HL-60 (cell line): ENCODE measurements around the gene NIPA2.

Experiments
- DNase-seq, 2 experiments: peaks; one replicate each; pipeline ENCODE4 v3.0.0-alpha.2; 2010 to 2020; ENCODE audit warnings: low read depth in 1 of 2, low spot score in 1 of 2
- H3K27ac ChIP-seq: fragments of 250-450 bp; sonication (Bioruptor Pico); replicated peaks from 2 replicates; pipeline ENCODE4 v1.5.1; 2020; ENCODE audit warnings: mild to moderate bottlenecking, moderate library complexity
- H3K27me3 ChIP-seq: fragments of 250-450 bp; sonication (Bioruptor Pico); 2 replicates; pipeline ENCODE4 v1.5.1; 2021; ENCODE audit warnings: mild to moderate bottlenecking, moderate library complexity; ENCODE audit not compliant: insufficient read depth, poor library complexity, severe bottlenecking
- H3K4me3 ChIP-seq: replicated peaks from 2 replicates; pipeline ENCODE4 v1.5.1; 2011; ENCODE audit warnings: mild to moderate bottlenecking, control low read depth, low read length; ENCODE audit not compliant: insufficient read depth
- CTCF ChIP-seq: IDR thresholded peaks from one replicate; pipeline ENCODE4 v1.5.1; 2011; ENCODE audit warnings: low read length, control low read depth, inconsistent platforms; ENCODE audit not compliant: insufficient read depth
- GABPA ChIP-seq: IDR thresholded peaks from 2 replicates; pipeline ENCODE4 v1.6.1; 2012; ENCODE audit warnings: low read depth
- POLR2AphosphoS5 ChIP-seq: IDR thresholded peaks from 2 replicates; pipeline ENCODE4 v1.6.1; 2012; ENCODE audit warnings: low read depth
- REST ChIP-seq: IDR thresholded peaks from 2 replicates; pipeline ENCODE4 v1.6.1; 2012; ENCODE audit warnings: low read depth; ENCODE audit not compliant: insufficient replicate concordance
- SPI1 ChIP-seq: IDR thresholded peaks from 2 replicates; pipeline ENCODE4 v1.6.1; 2012; ENCODE audit warnings: low read depth, mild to moderate bottlenecking, borderline replicate concordance

NIPA2 gene

GRCh38 chr15:22846073-22846472 lies 7.6 kb downstream of the NIPA2 start:
- Histone ChIP-seq H3K27ac (no peak overlapping the region), H3K4me3 (no peak overlapping the region), H3K27me3 (no peaks in the 10 kb centered on the region)
- no peak for DNase-seq
- no peak for TF ChIP-seq REST
- TF ChIP-seq POLR2AphosphoS5: no peak
- TF ChIP-seq SPI1: no peak
- no peak for TF ChIP-seq CTCF

- Histone ChIP-seq H3K27ac (no peak overlapping the region), H3K4me3 (no peak overlapping the region), H3K27me3 (no peaks in the 10 kb centered on the region)
- no peak for DNase-seq
- no peak for TF ChIP-seq CTCF
- no peak for TF ChIP-seq GABPA
- no peak for TF ChIP-seq REST
- no peak for TF ChIP-seq POLR2AphosphoS5
- no peak for TF ChIP-seq SPI1
These were observed 11.6 kb downstream of the NIPA2 start for GRCh38 chr15:22850055-22850454.

GRCh38 chr15:22851513-22851912 lies 13.0 kb downstream of the NIPA2 start:
- no peak overlapping the region for H3K27ac ChIP-seq
- DNase-seq: no peak

More at GRCh38 chr15:22851513-22851912, 13.0 kb downstream of the NIPA2 start:
- Histone ChIP-seq H3K27me3 (no peaks in the 10 kb centered on the region), H3K4me3 (no peak overlapping the region)
- TF ChIP-seq CTCF: no peak
- TF ChIP-seq POLR2AphosphoS5: no peak
- no peak for TF ChIP-seq SPI1
- no peak for TF ChIP-seq REST
- no peak for TF ChIP-seq GABPA
